MCF 10A (cell line): ENCODE data around the gene SHC2. TPM values are rescaled to one million over a fixed set of nuclear protein-coding genes. Genes with fewer than 3 reads are reported as not detected.

Experiments
- BruUV-seq: library from RNA; stranded (reverse); fragments of 400-500 nt; replicated peaks from 2 replicates; lab custom pipeline; 2021; lab: Mats Ljungman, UMichigan
- CTCF ChIA-PET: fragments of 300-600 bp; sonication (Branson Sonifier 250); formaldehyde crosslinking; extraction: SDS; loops from one replicate; lab custom pipeline; 2021; ENCODE audit warnings: antibody characterized with exemption, inconsistent platforms; lab: Yijun Ruan, JAX
- POLR2A ChIA-PET: fragments of 300-600, 350-650 bp; sonication (Branson Sonifier 250); formaldehyde crosslinking; extraction: SDS; loops from one replicate; lab custom pipeline; 2020; ENCODE audit warnings: antibody characterized with exemption, inconsistent platforms; lab: Yijun Ruan, JAX
- DNase-seq: peaks from one replicate; pipeline ENCODE4 v3.0.0-alpha.2; 2018; ENCODE audit not compliant: unreplicated experiment
- H3K27ac Mint-ChIP-seq: one replicate; pipeline ENCODE4 v1.8.0; 2022; ENCODE audit warnings: mild to moderate bottlenecking, low read depth, mixed read lengths; ENCODE audit not compliant: unreplicated experiment
- H3K27me3 Mint-ChIP-seq: one replicate; pipeline ENCODE4 v1.8.0; 2022; ENCODE audit warnings: mixed read lengths; ENCODE audit not compliant: insufficient read depth, unreplicated experiment
- H3K36me3 Mint-ChIP-seq: one replicate; pipeline ENCODE4 v1.8.0; 2022; ENCODE audit warnings: mild to moderate bottlenecking, moderate library complexity, mixed read lengths; ENCODE audit not compliant: insufficient read depth, unreplicated experiment
- H3K4me1 Mint-ChIP-seq: one replicate; pipeline ENCODE4 v1.8.0; 2022; ENCODE audit warnings: mixed read lengths; ENCODE audit not compliant: insufficient read depth, unreplicated experiment
- H3K4me3 Mint-ChIP-seq: one replicate; pipeline ENCODE4 v1.8.0; 2022; ENCODE audit warnings: mild to moderate bottlenecking, moderate library complexity, mixed read lengths; ENCODE audit not compliant: unreplicated experiment
- H3K9me3 Mint-ChIP-seq: one replicate; pipeline ENCODE4 v1.8.0; 2022; ENCODE audit warnings: mixed read lengths; ENCODE audit not compliant: unreplicated experiment
- CTCF ChIP-seq: fragments of 200-600 bp; IDR thresholded peaks from one replicate; pipeline ENCODE4 v1.8.0; 2022; ENCODE audit warnings: antibody characterized with exemption, mild to moderate bottlenecking; ENCODE audit not compliant: unreplicated experiment
- intact Hi-C: fragments of 100-400 bp; cut with micrococcal nuclease; formaldehyde crosslinking; loops from 2 replicates; pipeline ENCODE4 v1.14.1; 2022
- total RNA-seq: library from RNA; stranded (reverse); gene quantifications from 2 replicates; pipeline ENCODE4 v1.2.3, GENCODE V29; 2022

SHC2 gene
- total RNA-seq, 1 experiment from 2014 or later = 0.77 TPM

- no peaks in the 10 kb centered on the region for H3K36me3 Mint-ChIP-seq
- TF ChIP-seq CTCF = no peak
- POLR2A ChIA-PET = no interaction called here
- intact Hi-C loops = no loop called here
- BruUV-seq = no TSS peak
- no peak overlapping the region for H3K27ac Mint-ChIP-seq
- CTCF ChIA-PET = no interaction called here
- peaks cover 21% of the 10 kb centered on the region for H3K27me3 Mint-ChIP-seq
- no peaks in the 10 kb centered on the region for H3K9me3 Mint-ChIP-seq
- no peak for DNase-seq
- peaks cover 6% of the 10 kb centered on the region for H3K4me1 Mint-ChIP-seq
- no peak overlapping the region for H3K4me3 Mint-ChIP-seq
Observed at GRCh38 chr19:405121-405965, 55.5 kb downstream of the SHC2 start.

GRCh38 chr19:403221-404027 lies 57.4 kb downstream of the SHC2 start:
- H3K4me1 Mint-ChIP-seq = no peaks in the 10 kb centered on the region
- ChIA-PET CTCF (no interaction called here), POLR2A (no interaction called here)
- H3K27me3 Mint-ChIP-seq = peaks cover 9% of the 10 kb centered on the region
- H3K27ac Mint-ChIP-seq = no peak overlapping the region
- intact Hi-C loops = no loop called here
- no peak overlapping the region for H3K4me3 Mint-ChIP-seq
- no peaks in the 10 kb centered on the region for H3K9me3 Mint-ChIP-seq
- no peak for TF ChIP-seq CTCF
- H3K36me3 Mint-ChIP-seq = no peaks in the 10 kb centered on the region
- BruUV-seq = no TSS peak
- DNase-seq = no peak

- POLR2A ChIA-PET = no interaction called here
- H3K27me3 Mint-ChIP-seq = peaks cover 9% of the 10 kb centered on the region
- TF ChIP-seq CTCF = no peak
- H3K4me1 Mint-ChIP-seq = no peaks in the 10 kb centered on the region
- no peak overlapping the region for H3K4me3 Mint-ChIP-seq
- BruUV-seq = no TSS peak
- CTCF ChIA-PET = interaction anchor here (0.7 kb wide), 1 partner anchor 130 kb away, joined by 3 read pairs; no protein-coding TSS in a partner anchor
- H3K27ac Mint-ChIP-seq = no peak overlapping the region
- H3K36me3 Mint-ChIP-seq = no peaks in the 10 kb centered on the region
- H3K9me3 Mint-ChIP-seq = no peaks in the 10 kb centered on the region
- no peak for DNase-seq
- intact Hi-C loops = no loop called here
Observed at GRCh38 chr19:402786-403185, 58.0 kb downstream of the SHC2 start.

- intact Hi-C loops = no loop called here
- no TSS peak for BruUV-seq
- TF ChIP-seq CTCF = no peak
- H3K27ac Mint-ChIP-seq = no peak overlapping the region
- no peak overlapping the region for H3K4me3 Mint-ChIP-seq
- POLR2A ChIA-PET = no interaction called here
- no peaks in the 10 kb centered on the region for H3K36me3 Mint-ChIP-seq
- H3K4me1 Mint-ChIP-seq = no peaks in the 10 kb centered on the region
- H3K27me3 Mint-ChIP-seq = peaks cover 9% of the 10 kb centered on the region
- DNase-seq = no peak
- CTCF ChIA-PET = interaction anchor here (0.7 kb wide), 1 partner anchor 129 kb away, joined by 3 read pairs; no protein-coding TSS in a partner anchor
- H3K9me3 Mint-ChIP-seq = no peaks in the 10 kb centered on the region
Observed at GRCh38 chr19:401866-402511, 58.8 kb downstream of the SHC2 start.
